Body of pancreas (tissue), 4 donors: ENCODE results near the gene AKT3. TPM values are rescaled to one million over a fixed set of nuclear protein-coding genes. Genes with fewer than 3 reads are reported as not detected.

ENCODE experiments used
- ATAC-seq: fragments of 150-250 bp; one replicate; pipeline ENCODE4 v1.9.1; 2016
- DNase-seq, 4 donors: peaks; one replicate each; pipeline ENCODE4 v3.0.0-alpha.2; 2019
- H3K27ac ChIP-seq, 4 donors: fragments of 200-600 bp; sonication (generic); 1 replicate in 3 of 4; 2 replicates in 1 of 4; pipeline versions ENCODE4 v1.5.1 to v1.6.1; 2016 to 2019; ENCODE audit warnings: mild to moderate bottlenecking in 1 of 4, mixed read lengths in 1 of 4, moderate library complexity in 1 of 4
- H3K27me3 ChIP-seq, 2 donors: fragments of 200-600 bp; sonication (generic); one replicate each; pipeline ENCODE4 v1.6.0; 2016; ENCODE audit warnings: mild to moderate bottlenecking in 1 of 2
- H3K36me3 ChIP-seq, 2 donors: fragments of 200-600 bp; sonication (generic); replicated peaks in 1 of 2; 2 replicates each; pipeline ENCODE4 v1.5.1; 2016; ENCODE audit warnings: low read depth in 2 of 2; ENCODE audit not compliant: insufficient read depth in 1 of 2
- H3K4me1 ChIP-seq: fragments of 200-600 bp; sonication (generic); one replicate; pipeline ENCODE4 v1.6.0; 2016
- H3K4me3 ChIP-seq, 2 donors: fragments of 200-600 bp; sonication (generic); 1 replicate in 1 of 2; 2 replicates in 1 of 2; pipeline ENCODE4 v1.5.1; 2016 to 2019
- H3K9me3 ChIP-seq, 3 donors: fragments of 200-600 bp; sonication (generic); 1 replicate in 2 of 3; 2 replicates in 1 of 3; pipeline ENCODE4 v1.5.1; 2016
- CTCF ChIP-seq, 7 experiments: fragments of 450-650 bp in 4 of 7; fragments of 200-600 bp in 3 of 7; sonication (generic) in 3 of 7; IDR thresholded peaks; one replicate each; pipeline ENCODE4 v1.5.1; 2016 to 2019; ENCODE audit warnings: antibody characterized with exemption in 7 of 7
- POLR2A ChIP-seq, 3 donors: fragments of 450-650 bp; IDR thresholded peaks; one replicate each; pipeline ENCODE4 v1.6.1; 2016; ENCODE audit warnings: antibody characterized with exemption in 3 of 3, mild to moderate bottlenecking in 2 of 3
- WGBS, 2 donors: methylation state at CpG; one replicate each; pipeline ENCODE4 v1.1.5; 2017; 5-methylcytosine and 5-hydroxymethylcytosine counted together
- intact Hi-C: fragments of 100-400 bp; cut with DNase I; formaldehyde crosslinking; loops from one replicate; pipeline ENCODE4 v1.15.1; 2023
- total RNA-seq, 2 donors: library from RNA; depleted of rRNA; stranded (reverse); fragments of >200 nt; gene quantifications; one replicate each; pipeline ENCODE4 v1.1.0, GENCODE V29; 2016

The AKT3 gene
- total RNA-seq, 2 donors from 2014 or later = 14.0 to 24.7 TPM

DNA sequence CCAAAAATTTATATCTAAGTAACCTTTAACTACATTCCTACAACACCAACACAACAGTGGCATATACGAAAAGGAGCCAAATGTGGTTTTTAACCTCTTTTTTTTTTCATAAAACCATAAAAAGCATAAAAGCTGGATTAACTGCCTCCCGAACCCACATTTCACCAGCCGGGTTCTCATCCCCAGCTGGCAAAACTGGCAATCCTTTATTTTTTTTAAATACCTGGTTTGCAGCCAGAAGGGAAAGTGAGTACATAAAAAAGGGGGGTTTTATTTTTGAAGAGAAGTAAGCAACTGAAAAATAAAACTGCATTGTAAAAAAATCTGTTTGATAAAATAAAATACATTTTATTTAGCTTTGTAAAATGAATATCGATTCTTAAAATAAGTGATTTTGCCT is 295.4 kb downstream of the AKT3 start:
- Histone ChIP-seq H3K9me3 (no peaks in the 10 kb centered on the region), H3K27ac (no peak overlapping the region), H3K27me3 (no peaks in the 10 kb centered on the region), H3K4me1 (no peaks in the 10 kb centered on the region), H3K4me3 (no peak overlapping the region), H3K36me3 (no peaks in the 10 kb centered on the region)
- DNase-seq (no peak), ATAC-seq (no peak)
- TF ChIP-seq CTCF (IDR thresholded peaks at IDR 0.05) (no peak), POLR2A (IDR thresholded peaks at IDR 0.05) (no peak)
- 90 to 93% methylated on average over 4 of the region's 4 CpGs for WGBS, 2 donors
- intact Hi-C loops = no loop called here

DNA sequence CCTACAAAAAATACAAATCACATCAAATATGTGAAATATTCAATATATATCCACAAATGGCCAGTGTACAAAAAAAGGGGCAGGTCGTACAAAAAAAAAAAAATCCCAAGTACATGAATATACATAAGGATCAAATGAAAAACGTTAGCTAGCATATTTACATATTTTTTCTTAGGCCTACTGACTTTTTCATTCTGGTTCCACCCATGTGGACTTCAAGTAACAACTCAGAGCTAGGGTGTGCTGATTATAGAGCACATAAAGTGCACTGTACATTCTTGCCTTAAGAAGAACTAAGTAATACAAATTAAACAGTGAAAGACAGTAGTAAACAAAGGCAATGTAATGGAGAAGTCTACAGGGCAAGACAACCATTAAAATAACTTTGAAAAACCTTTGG is 297.0 kb downstream of the AKT3 start:
- Histone ChIP-seq H3K36me3 (no peaks in the 10 kb centered on the region), H3K9me3 (no peaks in the 10 kb centered on the region), H3K4me1 (no peaks in the 10 kb centered on the region), H3K27ac (no peak overlapping the region), H3K4me3 (no peak overlapping the region), H3K27me3 (no peaks in the 10 kb centered on the region)
- TF ChIP-seq CTCF (IDR thresholded peaks at IDR 0.05) = no peak
- no peak for TF ChIP-seq POLR2A (IDR thresholded peaks at IDR 0.05)
- WGBS, 2 donors = 59 to 61% methylated on average over 2 of the region's 2 CpGs
- intact Hi-C loops = no loop called here
- ATAC-seq = no peak
- DNase-seq = no peak

DNA sequence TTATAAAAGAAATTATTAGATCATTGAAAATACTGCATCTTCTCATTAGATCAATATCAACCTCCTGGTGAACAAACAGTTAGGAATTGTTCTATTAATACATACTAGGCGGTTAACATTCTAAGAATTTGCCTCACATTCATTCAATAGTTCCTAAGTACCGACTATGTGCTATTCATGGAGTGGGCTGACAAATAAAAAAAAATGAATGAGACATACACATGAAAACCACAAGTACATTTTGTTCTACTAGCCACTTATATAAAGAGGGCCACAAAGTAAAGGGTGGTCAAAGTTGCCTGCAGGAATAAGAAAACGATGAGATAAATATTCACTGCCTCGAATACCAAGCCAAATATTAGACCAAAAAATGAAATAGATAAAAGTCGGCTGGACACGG is 299.8 kb downstream of the AKT3 start:
- Histone ChIP-seq H3K9me3 (no peaks in the 10 kb centered on the region), H3K36me3 (no peaks in the 10 kb centered on the region), H3K27me3 (no peaks in the 10 kb centered on the region), H3K4me1 (no peaks in the 10 kb centered on the region), H3K27ac (no peak overlapping the region), H3K4me3 (no peak overlapping the region)
- WGBS, 2 donors = 88 to 89% methylated on average over 6 of the region's 6 CpGs
- TF ChIP-seq CTCF (IDR thresholded peaks at IDR 0.05) = no peak
- no peak for TF ChIP-seq POLR2A (IDR thresholded peaks at IDR 0.05)
- DNase-seq (no peak), ATAC-seq (no peak)
- intact Hi-C loops = no loop called here

DNA sequence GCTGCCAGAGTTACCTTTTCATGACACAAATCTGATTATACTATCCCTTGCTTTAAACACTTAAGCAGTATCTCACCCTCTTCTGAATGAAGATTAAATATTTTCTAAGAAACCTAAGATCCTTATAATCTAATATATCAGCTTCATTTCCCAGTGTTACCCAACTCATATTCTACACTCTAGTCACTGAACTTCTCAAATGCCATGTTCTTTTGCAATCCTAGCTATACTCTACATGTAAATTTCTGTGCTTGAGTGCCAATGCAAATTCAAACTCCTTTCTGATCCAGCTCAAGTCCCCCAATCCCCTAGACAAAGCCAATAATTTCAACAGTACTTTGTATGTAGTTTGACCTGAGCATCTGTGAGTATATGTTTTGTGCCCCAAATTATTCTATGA is 300.3 kb downstream of the AKT3 start:
- no peaks in the 10 kb centered on the region for H3K36me3 ChIP-seq
- H3K9me3 ChIP-seq = no peaks in the 10 kb centered on the region
- ATAC-seq = no peak
- H3K27ac ChIP-seq = no peak overlapping the region
- no peak for DNase-seq
- H3K27me3 ChIP-seq = no peaks in the 10 kb centered on the region
- TF ChIP-seq CTCF (IDR thresholded peaks at IDR 0.05) (no peak), POLR2A (IDR thresholded peaks at IDR 0.05) (no peak)
- H3K4me3 ChIP-seq = no peak overlapping the region
- no peaks in the 10 kb centered on the region for H3K4me1 ChIP-seq
- intact Hi-C loops = no loop called here

DNA sequence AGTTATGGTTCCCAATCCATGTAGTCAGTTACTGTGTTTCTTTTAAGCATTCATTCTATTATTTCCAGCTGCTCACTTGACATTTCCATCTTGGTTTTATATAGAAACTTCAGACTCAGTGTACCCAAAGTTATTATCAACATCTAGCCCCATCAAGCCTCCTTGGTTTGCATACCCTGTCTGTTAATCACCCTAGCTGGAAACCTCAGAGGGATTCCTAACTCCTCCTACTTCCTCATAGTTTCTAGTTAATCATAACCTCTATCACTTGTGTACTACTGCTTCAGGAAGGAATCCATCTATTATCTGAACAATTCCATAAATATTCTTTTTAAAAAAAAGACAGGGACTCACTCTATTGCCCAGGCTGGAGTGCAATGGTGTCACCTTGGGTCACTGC is 300.9 kb downstream of the AKT3 start:
- Histone ChIP-seq H3K9me3 (no peaks in the 10 kb centered on the region), H3K4me1 (no peaks in the 10 kb centered on the region), H3K4me3 (no peak overlapping the region), H3K27ac (no peak overlapping the region), H3K36me3 (no peaks in the 10 kb centered on the region), H3K27me3 (no peaks in the 10 kb centered on the region)
- TF ChIP-seq CTCF (IDR thresholded peaks at IDR 0.05) = no peak
- TF ChIP-seq POLR2A (IDR thresholded peaks at IDR 0.05) = no peak
- no peak for ATAC-seq
- intact Hi-C loops = no loop called here
- DNase-seq = no peak
